ENCODE results near the gene TRA2A. TPM values are rescaled to one million over a fixed set of nuclear protein-coding genes. Genes with fewer than 3 reads are reported as not detected.
"Not testable (repeated sequence)": the region's sequence is repeated elsewhere in the genome, so short reads cannot be mapped to it uniquely, and the experiment has no call there.

The TRA2A gene
- polyA plus RNA-seq, 1 donor, result 293 TPM

- no peak for DNase-seq
Measured at GRCh38 chr7:23514755-23515154, 17.0 kb downstream of the TRA2A start.

GRCh38 chr7:23513746-23514145 lies 18.0 kb downstream of the TRA2A start:
- not testable (repeated sequence) for DNase-seq

GRCh38 chr7:23494009-23494408 lies 37.8 kb downstream of the TRA2A start:
- no peak for DNase-seq

- DNase-seq, result no peak
Measured at GRCh38 chr7:23491502-23491901, 40.3 kb downstream of the TRA2A start.

- DNase-seq, result peak; percentile 64
Measured at GRCh38 chr7:23490357-23491135, 41.2 kb downstream of the TRA2A start.

- not testable (repeated sequence) for DNase-seq
Measured at GRCh38 chr7:23488714-23489113, 43.1 kb downstream of the TRA2A start.

GRCh38 chr7:23487670-23488069 lies 44.1 kb downstream of the TRA2A start:
- DNase-seq, result no peak

- DNase-seq, result no peak
Measured at GRCh38 chr7:23486002-23486773, 45.6 kb downstream of the TRA2A start.

- no peak for DNase-seq
Measured at GRCh38 chr7:23482686-23483085, 49.1 kb downstream of the TRA2A start.

GRCh38 chr7:23477962-23478866 lies 53.6 kb downstream of the TRA2A start:
- no peak for DNase-seq

GRCh38 chr7:23477157-23477499 lies 54.7 kb downstream of the TRA2A start:
- DNase-seq, result no peak

- DNase-seq, result no peak
Measured at GRCh38 chr7:23476286-23477156, 55.3 kb downstream of the TRA2A start.

- no peak for DNase-seq
Measured at GRCh38 chr7:23475576-23475839, 56.3 kb downstream of the TRA2A start.

- DNase-seq, result no peak
Measured at GRCh38 chr7:23474829-23475575, 56.8 kb downstream of the TRA2A start.

- peak; percentile 95 for DNase-seq
Measured at GRCh38 chr7:23474094-23474828, 57.5 kb downstream of the TRA2A start.

GRCh38 chr7:23473844-23474093 lies 58.0 kb downstream of the TRA2A start:
- DNase-seq, result no peak

GRCh38 chr7:23472956-23473843 lies 58.6 kb downstream of the TRA2A start:
- DNase-seq, result no peak

GRCh38 chr7:23472556-23472955 lies 59.2 kb downstream of the TRA2A start:
- DNase-seq, result no peak

- no peak for DNase-seq
Measured at GRCh38 chr7:23472046-23472445, 59.7 kb downstream of the TRA2A start.
